Fibroblast of mammary gland (primary cell): ENCODE data around the gene MPV17.

ENCODE experiments used
- DNase-seq: peaks from one replicate; pipeline ENCODE4 v3.0.0-alpha.2; 2010; ENCODE audit warnings: low read depth
- H3K4me3 ChIP-seq: 2 replicates; pipeline ENCODE4 v1.5.1; 2011; ENCODE audit warnings: low read depth, mild to moderate bottlenecking, low read length, moderate library complexity; ENCODE audit not compliant: control insufficient read depth
- CTCF ChIP-seq: conservative IDR thresholded peaks from 2 replicates; pipeline ENCODE4 v1.5.1; 2011; ENCODE audit warnings: low read depth, low read length, inconsistent platforms; ENCODE audit not compliant: control insufficient read depth, insufficient read depth

MPV17 gene

GRCh38 chr2:27264753-27265535, 58.0 kb downstream of the MPV17 start:
- H3K4me3 ChIP-seq = peak overlapping the region; percentile 6
- TF ChIP-seq CTCF = no peak
- DNase-seq = peak; percentile 26

GRCh38 chr2:27264253-27264752, 58.6 kb downstream of the MPV17 start:
- no peak for TF ChIP-seq CTCF
- H3K4me3 ChIP-seq = no peak overlapping the region
- DNase-seq = no peak

- no peak for DNase-seq
- TF ChIP-seq CTCF = no peak
- H3K4me3 ChIP-seq = peak overlapping the region; percentile 12
Observed at GRCh38 chr2:27263287-27264252, 59.3 kb downstream of the MPV17 start.

- H3K4me3 ChIP-seq = peak within 1 kb of the TSS; percentile 12
- no peak for TF ChIP-seq CTCF
- DNase-seq = peak; percentile 27
Observed at GRCh38 chr2:27262379-27263286, 60.3 kb downstream of the MPV17 start, which contains the start of gene SLC30A3. Gene SLC30A3, minus strand, starts transcription at chr2:27263047. Its CDS starts 141 bp downstream, at chr2:27262906.

- DNase-seq = no peak
- H3K4me3 ChIP-seq = no peak overlapping the region
- no peak for TF ChIP-seq CTCF
Observed at GRCh38 chr2:27261926-27262298, 61.0 kb downstream of the MPV17 start.

- DNase-seq = no peak
- no peak for TF ChIP-seq CTCF
- H3K4me3 ChIP-seq = no peak overlapping the region
Observed at GRCh38 chr2:27261241-27261925, 61.5 kb downstream of the MPV17 start.
